Right atrium auricular region (tissue), 2 donors: ENCODE data around the gene GPR63. TPM values are rescaled to one million over a fixed set of nuclear protein-coding genes. Genes with fewer than 3 reads are reported as not detected.

ENCODE experiments used
- DNase-seq: peaks from one replicate; pipeline ENCODE4 v3.0.0-alpha.2; 2019; ENCODE audit warnings: low spot score
- H3K27ac ChIP-seq, 2 donors: fragments of 200-600 bp; sonication (generic); 1 replicate in 1 of 2; 2 replicates in 1 of 2; pipeline ENCODE4 v1.5.1; 2016 to 2019
- H3K27me3 ChIP-seq, 2 donors: fragments of 200-600 bp; sonication (generic); one replicate each; pipeline versions ENCODE4 v1.5.1 to v1.6.0; 2017 to 2019
- H3K36me3 ChIP-seq: fragments of 200-600 bp; sonication (generic); one replicate; pipeline ENCODE4 v1.5.1; 2016
- H3K4me1 ChIP-seq, 2 donors: fragments of 200-600 bp; sonication (generic); one replicate each; pipeline versions ENCODE4 v1.5.1 to v1.6.0; 2017 to 2019
- H3K4me3 ChIP-seq, 2 donors: fragments of 200-600 bp; sonication (generic); 1 replicate in 1 of 2; 2 replicates in 1 of 2; pipeline ENCODE4 v1.5.1; 2017 to 2019; ENCODE audit warnings: mild to moderate bottlenecking in 1 of 2, moderate library complexity in 1 of 2
- H3K9me3 ChIP-seq, 2 donors: fragments of 200-600 bp; sonication (generic); one replicate each; pipeline ENCODE4 v1.5.1; 2019
- total RNA-seq, 2 donors: library from RNA; depleted of rRNA; stranded (reverse); fragments of >200 nt; gene quantifications; one replicate each; pipeline ENCODE4 v1.1.0, GENCODE V29; 2016
- TF ChIP-seq, protein P1 (sequence below), 2 donors: fragments of 200-600 bp; sonication (generic); IDR thresholded peaks; one replicate each; pipeline ENCODE4 v1.5.1; 2019; ENCODE audit warnings: antibody characterized with exemption in 2 of 2

GPR63 gene
- total RNA-seq, 2 donors from 2014 or later = 0.37 to 0.86 TPM

DNA sequence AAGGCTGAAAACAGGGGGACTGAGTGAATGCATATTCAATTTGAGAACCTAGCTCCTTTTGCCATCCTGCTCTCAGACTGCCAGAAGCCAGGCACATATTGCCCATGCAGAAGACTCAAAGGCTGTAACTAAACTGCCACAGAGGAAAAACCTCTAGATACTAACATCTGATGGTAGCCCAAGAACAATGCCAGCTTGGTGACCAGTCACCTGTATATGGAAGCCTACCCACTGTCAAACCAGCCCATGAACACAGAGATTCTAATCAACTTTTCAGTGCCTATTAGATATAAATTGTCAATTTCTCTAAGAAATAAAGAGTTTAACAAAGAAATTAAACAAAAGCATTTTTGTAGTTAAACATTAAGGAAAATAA, 34.2 kb downstream of the GPR63 start:
- Histone ChIP-seq H3K9me3 (no peaks in the 10 kb centered on the region), H3K4me3 (no peak overlapping the region), H3K27me3 (no peaks in the 10 kb centered on the region), H3K27ac (no peak overlapping the region), H3K36me3 (no peaks in the 10 kb centered on the region), H3K4me1 (no peaks in the 10 kb centered on the region)
- DNase-seq = no peak
- TF ChIP-seq, protein P1, sequence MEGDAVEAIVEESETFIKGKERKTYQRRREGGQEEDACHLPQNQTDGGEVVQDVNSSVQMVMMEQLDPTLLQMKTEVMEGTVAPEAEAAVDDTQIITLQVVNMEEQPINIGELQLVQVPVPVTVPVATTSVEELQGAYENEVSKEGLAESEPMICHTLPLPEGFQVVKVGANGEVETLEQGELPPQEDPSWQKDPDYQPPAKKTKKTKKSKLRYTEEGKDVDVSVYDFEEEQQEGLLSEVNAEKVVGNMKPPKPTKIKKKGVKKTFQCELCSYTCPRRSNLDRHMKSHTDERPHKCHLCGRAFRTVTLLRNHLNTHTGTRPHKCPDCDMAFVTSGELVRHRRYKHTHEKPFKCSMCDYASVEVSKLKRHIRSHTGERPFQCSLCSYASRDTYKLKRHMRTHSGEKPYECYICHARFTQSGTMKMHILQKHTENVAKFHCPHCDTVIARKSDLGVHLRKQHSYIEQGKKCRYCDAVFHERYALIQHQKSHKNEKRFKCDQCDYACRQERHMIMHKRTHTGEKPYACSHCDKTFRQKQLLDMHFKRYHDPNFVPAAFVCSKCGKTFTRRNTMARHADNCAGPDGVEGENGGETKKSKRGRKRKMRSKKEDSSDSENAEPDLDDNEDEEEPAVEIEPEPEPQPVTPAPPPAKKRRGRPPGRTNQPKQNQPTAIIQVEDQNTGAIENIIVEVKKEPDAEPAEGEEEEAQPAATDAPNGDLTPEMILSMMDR (IDR thresholded peaks at IDR 0.05) = no peak

DNA sequence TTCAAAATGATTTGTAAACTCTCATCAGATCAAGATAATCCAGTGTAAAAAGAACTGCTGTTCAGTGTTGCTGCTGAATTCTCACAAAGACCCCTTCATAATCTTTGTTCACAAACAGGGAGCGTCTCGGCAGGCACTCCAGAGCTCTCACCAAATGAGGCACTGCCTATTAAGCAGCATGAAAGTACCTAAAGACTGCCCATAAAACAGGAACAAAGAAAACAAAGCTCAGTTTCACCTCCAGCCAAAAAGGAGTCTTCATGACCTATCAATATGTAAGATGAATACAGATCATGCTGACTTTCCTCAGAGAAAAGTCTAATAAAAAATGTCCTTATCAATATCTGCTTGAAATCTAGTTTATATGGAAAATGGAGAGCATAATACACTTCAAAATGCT, 41.8 kb downstream of the GPR63 start:
- no peak for DNase-seq
- no peaks in the 10 kb centered on the region for H3K4me1 ChIP-seq
- TF ChIP-seq, protein P1 (IDR thresholded peaks at IDR 0.05) = no peak
- H3K36me3 ChIP-seq = no peaks in the 10 kb centered on the region
- H3K4me3 ChIP-seq = no peak overlapping the region
- no peaks in the 10 kb centered on the region for H3K9me3 ChIP-seq
- no peaks in the 10 kb centered on the region for H3K27me3 ChIP-seq
- H3K27ac ChIP-seq = no peak overlapping the region

GRCh38 chr6:96794980-96795379, 42.3 kb downstream of the GPR63 start:
- H3K27me3 ChIP-seq = no peaks in the 10 kb centered on the region
- H3K36me3 ChIP-seq = no peaks in the 10 kb centered on the region
- no peaks in the 10 kb centered on the region for H3K9me3 ChIP-seq
- TF ChIP-seq, protein P1 (IDR thresholded peaks at IDR 0.05) = no peak
- no peak overlapping the region for H3K4me3 ChIP-seq
- DNase-seq = no peak
- no peaks in the 10 kb centered on the region for H3K4me1 ChIP-seq
- H3K27ac ChIP-seq = no peak overlapping the region

DNA sequence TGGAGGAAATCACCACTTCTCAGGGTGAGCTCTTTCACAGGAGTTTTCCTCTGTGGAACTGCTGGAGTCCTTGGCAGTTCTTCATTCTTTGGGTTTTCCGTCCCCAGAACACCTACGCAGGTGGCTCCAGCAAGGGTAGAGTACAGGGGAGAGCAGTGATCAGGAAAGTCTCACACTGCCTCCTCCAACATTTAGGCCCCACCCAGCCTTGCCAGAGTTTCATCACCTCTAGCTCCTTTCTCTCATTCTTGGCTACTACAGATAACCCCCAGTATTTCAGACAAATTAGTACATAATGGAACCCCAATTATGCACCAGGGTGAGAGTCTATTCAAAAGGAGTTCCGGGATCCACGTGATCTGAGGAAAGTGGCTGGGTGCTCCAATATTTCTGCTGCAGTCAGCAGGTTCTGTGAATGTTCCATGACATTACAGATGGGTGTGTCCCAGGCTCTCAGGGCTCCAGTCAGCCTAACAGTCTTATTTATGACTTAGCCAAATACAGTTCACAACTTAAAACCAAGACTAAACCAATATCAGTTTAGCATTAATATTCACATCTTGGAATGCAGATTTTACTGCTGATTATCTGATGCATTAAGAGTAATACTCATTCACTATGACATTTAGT, 44.6 kb downstream of the GPR63 start:
- Histone ChIP-seq H3K4me3 (no peak overlapping the region), H3K9me3 (no peaks in the 10 kb centered on the region), H3K4me1 (no peaks in the 10 kb centered on the region), H3K27me3 (no peaks in the 10 kb centered on the region), H3K36me3 (no peaks in the 10 kb centered on the region), H3K27ac (no peak overlapping the region)
- DNase-seq = no peak
- TF ChIP-seq, protein P1 (IDR thresholded peaks at IDR 0.05) = no peak

DNA sequence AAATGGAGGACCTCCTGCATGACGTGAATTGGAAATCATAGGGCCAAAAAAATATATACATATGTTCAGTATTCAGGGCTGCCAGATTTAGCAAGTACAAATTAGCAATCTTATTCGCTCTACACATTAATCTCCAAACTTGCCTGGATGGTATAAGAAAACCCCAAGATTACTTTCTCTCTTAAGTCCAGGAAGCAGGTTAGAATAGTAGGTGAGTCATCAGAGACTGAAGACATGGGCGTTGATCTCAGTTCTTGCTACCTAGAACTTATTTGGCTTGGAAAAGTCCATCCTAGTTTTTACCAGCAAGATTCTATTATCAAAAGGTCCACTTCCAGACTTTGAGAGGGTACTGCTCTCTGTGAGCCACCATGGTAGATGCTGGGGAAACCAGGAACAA, 47.4 kb downstream of the GPR63 start:
- no peaks in the 10 kb centered on the region for H3K4me1 ChIP-seq
- H3K27me3 ChIP-seq = no peaks in the 10 kb centered on the region
- no peak for DNase-seq
- H3K4me3 ChIP-seq = no peak overlapping the region
- H3K36me3 ChIP-seq = no peaks in the 10 kb centered on the region
- no peaks in the 10 kb centered on the region for H3K9me3 ChIP-seq
- TF ChIP-seq, protein P1 (IDR thresholded peaks at IDR 0.05) = no peak
- no peak overlapping the region for H3K27ac ChIP-seq
